ENCODE measurements around the gene FUT3. TPM values are rescaled to one million over a fixed set of nuclear protein-coding genes. Genes with fewer than 3 reads are reported as not detected.

FUT3 gene
- total and polyA plus RNA-seq, 2 of the 8 experiments (the other 6 are each of a cell fraction or from before 2014, with no cell fraction given), result 0.15 to 0.63 TPM

Other genes starting within 250 kb of the FUT3 start
- 63.8 and 74.4 TPM in 2 replicates for gene SAFB2, start 228.7 kb downstream of the FUT3 start, total RNA-seq (2021; fragmentation: NEBNext Ultra II Directional; extraction: Animal tissue kit (Norgen Biotek cat#: 25700))
- gene SAFB2, start 228.7 kb downstream of the FUT3 start, polyA plus RNA-seq (2011; rRNA removed), result 14.8 and 31.1 TPM in 2 replicates
- gene SAFB, start 228.4 kb downstream of the FUT3 start, total RNA-seq (2021; fragmentation: NEBNext Ultra II Directional; extraction: Animal tissue kit (Norgen Biotek cat#: 25700)), result 109 and 110 TPM in 2 replicates
- gene SAFB, start 228.4 kb downstream of the FUT3 start, polyA plus RNA-seq (2011; rRNA removed), result 27.0 and 69.5 TPM in 2 replicates
- 17.3 and 20.4 TPM in 2 replicates for gene MICOS13, start 170.9 kb downstream of the FUT3 start, total RNA-seq (2021; fragmentation: NEBNext Ultra II Directional; extraction: Animal tissue kit (Norgen Biotek cat#: 25700))
- 36.1 and 36.9 TPM in 2 replicates for gene MICOS13, start 170.9 kb downstream of the FUT3 start, polyA plus RNA-seq (2011; rRNA removed)
- 8.2 and 9.5 TPM in 2 replicates for gene HSD11B1L, start 170.4 kb downstream of the FUT3 start, total RNA-seq (2021; fragmentation: NEBNext Ultra II Directional; extraction: Animal tissue kit (Norgen Biotek cat#: 25700))
- 20.6 and 29.4 TPM in 2 replicates for gene HSD11B1L, start 170.4 kb downstream of the FUT3 start, polyA plus RNA-seq (2011; rRNA removed)
- 1,075 and 1,137 TPM in 2 replicates for gene RPL36, start 161.2 kb downstream of the FUT3 start, total RNA-seq (2021; fragmentation: NEBNext Ultra II Directional; extraction: Animal tissue kit (Norgen Biotek cat#: 25700))
- 730 and 951 TPM in 2 replicates for gene RPL36, start 161.2 kb downstream of the FUT3 start, polyA plus RNA-seq (2011; rRNA removed)
- gene LONP1, start 131.3 kb downstream of the FUT3 start, total RNA-seq (2021; fragmentation: NEBNext Ultra II Directional; extraction: Animal tissue kit (Norgen Biotek cat#: 25700)), result 117 and 124 TPM in 2 replicates
- 98.1 and 157 TPM in 2 replicates for gene LONP1, start 131.3 kb downstream of the FUT3 start, polyA plus RNA-seq (2011; rRNA removed)
- not detected in 2 replicates for gene CATSPERD, start 130.8 kb downstream of the FUT3 start, total RNA-seq (2021; fragmentation: NEBNext Ultra II Directional; extraction: Animal tissue kit (Norgen Biotek cat#: 25700))
- gene CATSPERD, start 130.8 kb downstream of the FUT3 start, polyA plus RNA-seq (2011; rRNA removed), result 0.12 TPM in 1 of 2 replicates, not detected in the other
- 2.1 and 3.7 TPM in 2 replicates for gene PRR22, start 66.7 kb downstream of the FUT3 start, total RNA-seq (2021; fragmentation: NEBNext Ultra II Directional; extraction: Animal tissue kit (Norgen Biotek cat#: 25700))
- 1.9 and 4.1 TPM in 2 replicates for gene PRR22, start 66.7 kb downstream of the FUT3 start, polyA plus RNA-seq (2011; rRNA removed)
- gene DUS3L, start 60.3 kb downstream of the FUT3 start, total RNA-seq (2021; fragmentation: NEBNext Ultra II Directional; extraction: Animal tissue kit (Norgen Biotek cat#: 25700)), result 39.1 and 39.4 TPM in 2 replicates
- 37.6 and 45.8 TPM in 2 replicates for gene DUS3L, start 60.3 kb downstream of the FUT3 start, polyA plus RNA-seq (2011; rRNA removed)
- 4.6 and 5.3 TPM in 2 replicates for gene NRTN, start 46.4 kb downstream of the FUT3 start, total RNA-seq (2021; fragmentation: NEBNext Ultra II Directional; extraction: Animal tissue kit (Norgen Biotek cat#: 25700))
- 3.9 and 5.9 TPM in 2 replicates for gene NRTN, start 46.4 kb downstream of the FUT3 start, polyA plus RNA-seq (2011; rRNA removed)
- gene FUT6, start 11.7 kb downstream of the FUT3 start, total RNA-seq (2021; fragmentation: NEBNext Ultra II Directional; extraction: Animal tissue kit (Norgen Biotek cat#: 25700)), result not detected in 2 replicates
- not detected in 2 replicates for gene FUT6, start 11.7 kb downstream of the FUT3 start, polyA plus RNA-seq (2011; rRNA removed)
- gene FUT5, start 19.1 kb upstream of the FUT3 start, total RNA-seq (2021; fragmentation: NEBNext Ultra II Directional; extraction: Animal tissue kit (Norgen Biotek cat#: 25700)), result not detected in 2 replicates
- not detected in 2 replicates for gene FUT5, start 19.1 kb upstream of the FUT3 start, polyA plus RNA-seq (2011; rRNA removed)
- gene NDUFA11, start 52.3 kb upstream of the FUT3 start, total RNA-seq (2021; fragmentation: NEBNext Ultra II Directional; extraction: Animal tissue kit (Norgen Biotek cat#: 25700)), result 205 and 206 TPM in 2 replicates
- 1,037 and 1,353 TPM in 2 replicates for gene NDUFA11, start 52.3 kb upstream of the FUT3 start, polyA plus RNA-seq (2011; rRNA removed)
- gene VMAC, start 53.4 kb upstream of the FUT3 start, total RNA-seq (2021; fragmentation: NEBNext Ultra II Directional; extraction: Animal tissue kit (Norgen Biotek cat#: 25700)), result 1.2 and 1.3 TPM in 2 replicates
- gene VMAC, start 53.4 kb upstream of the FUT3 start, polyA plus RNA-seq (2011; rRNA removed), result 2.2 and 3.9 TPM in 2 replicates
- 1.8 and 2.1 TPM in 2 replicates for gene CAPS, start 62.8 kb upstream of the FUT3 start, total RNA-seq (2021; fragmentation: NEBNext Ultra II Directional; extraction: Animal tissue kit (Norgen Biotek cat#: 25700))
- gene CAPS, start 62.8 kb upstream of the FUT3 start, polyA plus RNA-seq (2011; rRNA removed), result 2.4 and 4.2 TPM in 2 replicates
- 87.0 and 95.4 TPM in 2 replicates for gene RANBP3, start 126.7 kb upstream of the FUT3 start, total RNA-seq (2021; fragmentation: NEBNext Ultra II Directional; extraction: Animal tissue kit (Norgen Biotek cat#: 25700))
- gene RANBP3, start 126.7 kb upstream of the FUT3 start, polyA plus RNA-seq (2011; rRNA removed), result 122 and 159 TPM in 2 replicates

All from H1 (cell line).